Fibroblast of skin of right quadriceps (primary cell): ENCODE measurements around the gene GTF3A.
A peak's percentile ranks its signal among the peaks of the same experiment; 100 is the strongest.

Source experiments
- DNase-seq: peaks from one replicate; pipeline ENCODE4 v3.0.0-alpha.2; 2013

Gene GTF3A

DNA sequence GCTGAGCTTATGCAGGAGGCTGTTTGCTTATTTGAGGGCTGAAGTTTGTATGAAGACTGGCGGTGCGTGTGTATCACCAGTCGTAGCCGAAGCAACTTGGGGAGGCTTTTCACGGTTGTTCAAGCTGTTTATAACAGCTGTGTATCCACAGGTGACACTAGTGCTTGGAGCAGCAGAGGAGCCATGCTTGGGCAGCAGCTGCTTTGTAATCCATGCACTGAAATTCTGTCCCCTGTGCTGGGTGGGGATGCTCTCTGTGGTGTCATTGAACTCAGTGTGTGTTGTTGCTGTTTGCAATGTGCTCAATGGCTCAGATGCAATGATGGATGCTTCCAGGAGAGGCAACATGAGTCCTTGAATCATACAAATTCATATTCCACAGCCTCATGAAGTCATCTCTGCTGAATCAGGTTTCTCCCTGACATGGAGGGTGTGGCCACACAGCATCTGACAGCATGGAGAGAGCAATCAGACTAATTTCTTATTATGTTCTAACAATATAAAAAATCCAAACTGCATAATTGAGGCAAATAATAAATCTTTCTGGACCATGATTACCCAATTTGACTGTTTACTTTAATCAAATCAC is 18.8 kb upstream of the GTF3A start:
- DNase-seq: no peak

DNA sequence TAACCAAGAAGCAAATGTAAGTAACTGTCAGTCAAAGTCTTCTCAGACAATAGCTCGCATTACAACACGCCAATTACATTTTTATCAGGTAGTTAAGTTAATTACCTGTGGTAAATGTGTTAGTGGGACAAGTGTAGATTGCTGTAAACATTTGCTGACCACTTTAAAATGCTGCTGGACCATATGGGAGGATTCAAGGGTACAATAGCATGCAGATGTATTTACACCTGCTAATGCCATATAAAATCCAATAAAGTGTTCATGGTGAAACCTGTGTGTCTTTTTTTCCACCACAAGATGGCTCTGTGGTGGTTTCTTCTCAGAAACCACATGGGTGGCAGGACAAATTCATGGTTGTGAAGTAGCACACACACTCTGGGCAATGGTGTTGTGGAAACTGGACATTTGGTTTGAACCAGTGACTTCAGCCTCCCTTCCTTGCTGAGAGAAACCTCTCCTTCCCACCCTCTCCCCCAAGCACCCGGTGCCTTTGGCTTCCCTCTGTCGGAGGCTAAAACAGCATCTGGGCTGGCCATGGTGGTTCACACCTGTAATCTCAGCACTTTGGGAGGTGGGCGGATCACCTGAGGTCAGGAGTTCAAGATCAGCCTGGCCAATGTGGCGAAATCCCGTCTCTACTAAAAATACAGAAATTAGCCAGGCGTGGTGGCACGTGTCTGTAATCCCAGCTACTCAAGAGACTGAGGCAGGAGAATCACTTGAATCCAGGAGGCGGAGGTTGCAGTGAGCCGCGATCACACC is 18.1 kb upstream of the GTF3A start:
- peak; percentile 16 for DNase-seq

DNA sequence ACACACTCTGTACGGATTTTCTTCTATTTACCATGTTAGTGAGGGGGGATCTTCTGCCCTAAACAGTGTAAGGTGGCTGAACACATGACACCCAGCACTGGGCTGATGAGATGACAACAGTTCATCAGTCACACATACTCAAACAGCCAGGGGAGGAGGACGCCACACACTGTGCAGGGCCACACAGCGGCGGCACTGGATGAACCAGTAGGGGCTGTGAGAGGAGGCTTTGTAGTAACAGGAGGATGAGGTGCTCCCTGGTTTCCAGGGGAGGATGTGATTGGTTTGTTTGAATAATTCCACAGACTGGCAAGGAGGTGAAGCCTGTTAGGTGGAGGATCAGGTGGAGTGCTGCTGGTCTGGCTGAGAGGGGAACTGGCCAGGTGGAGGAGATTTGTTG is 16.3 kb upstream of the GTF3A start:
- no peak for DNase-seq

DNA sequence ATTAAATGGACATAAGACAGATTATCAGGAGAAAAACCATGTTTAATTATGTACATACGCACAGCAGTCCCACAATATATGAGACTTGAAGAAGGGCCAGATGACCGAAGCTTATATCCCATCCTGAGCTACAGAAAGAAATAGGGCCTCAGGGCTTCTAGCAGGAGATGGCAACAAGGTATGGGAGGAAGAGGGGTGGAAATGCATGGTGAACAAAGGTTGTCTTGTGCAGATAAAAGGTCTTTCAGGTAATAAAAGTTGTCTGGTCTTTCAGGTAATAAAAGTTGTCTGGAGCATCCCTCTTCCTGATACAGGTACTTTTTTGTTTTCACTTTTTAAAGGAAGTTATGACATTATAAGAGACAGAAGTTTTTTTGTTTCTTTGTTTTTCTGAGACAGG is 15.4 kb upstream of the GTF3A start:
- no peak for DNase-seq

DNA sequence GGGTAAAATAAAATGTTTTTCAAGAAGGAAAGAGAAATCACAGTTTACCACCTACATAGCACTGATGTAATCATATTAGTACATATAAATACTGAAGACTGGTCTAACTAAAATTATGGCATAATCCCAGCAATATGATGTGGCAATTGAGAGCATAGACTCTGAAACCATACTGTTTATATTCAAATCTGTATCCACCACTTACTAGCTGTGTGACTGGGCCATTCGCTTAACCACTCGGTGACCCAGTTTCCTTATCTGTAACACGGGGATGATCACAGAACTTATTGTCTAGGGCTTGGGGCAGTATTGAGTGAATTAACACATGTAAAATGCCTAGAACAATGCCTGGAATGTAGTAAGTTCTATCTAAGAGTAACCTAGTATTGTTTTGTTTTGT is 13.1 kb upstream of the GTF3A start:
- DNase-seq: no peak

DNA sequence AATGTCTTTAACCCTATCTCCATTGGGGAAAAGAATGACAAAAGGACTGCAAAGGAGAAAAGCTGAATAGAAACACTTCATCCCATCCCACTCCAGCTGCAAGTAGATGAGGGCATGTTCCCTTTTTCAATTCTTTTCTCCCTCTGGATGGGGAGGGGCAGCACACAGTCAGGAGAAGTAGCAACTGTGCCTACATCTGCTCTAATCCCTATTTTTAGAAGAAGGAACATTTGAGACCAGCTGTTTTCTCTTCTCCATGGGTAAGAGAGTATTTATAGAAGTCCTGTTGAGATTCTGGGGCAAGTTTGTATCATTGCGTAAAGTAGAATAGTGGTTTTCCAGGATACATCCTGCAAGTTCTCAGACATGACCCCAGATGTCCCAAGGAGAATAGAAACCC is 9.3 kb upstream of the GTF3A start:
- DNase-seq: no peak

DNA sequence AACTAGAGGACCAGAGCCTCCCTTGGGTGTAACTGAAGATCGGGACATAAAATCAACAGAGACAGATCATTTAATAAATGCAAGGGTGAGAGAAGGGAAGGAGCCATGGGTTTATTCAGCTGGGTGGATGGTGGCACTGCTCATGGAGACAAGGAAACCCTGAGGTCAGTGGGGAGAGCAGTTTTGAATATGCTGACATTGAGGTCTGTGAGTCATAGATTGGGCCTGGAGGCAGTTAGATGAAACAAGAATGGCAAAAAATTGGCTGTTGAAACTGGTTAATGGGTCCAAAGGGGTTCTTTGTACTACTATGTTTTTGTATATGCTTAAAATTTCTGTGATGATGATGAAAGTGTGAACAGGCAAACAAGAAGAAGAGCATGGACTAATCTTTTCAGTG is 5.1 kb upstream of the GTF3A start:
- DNase-seq: no peak

DNA sequence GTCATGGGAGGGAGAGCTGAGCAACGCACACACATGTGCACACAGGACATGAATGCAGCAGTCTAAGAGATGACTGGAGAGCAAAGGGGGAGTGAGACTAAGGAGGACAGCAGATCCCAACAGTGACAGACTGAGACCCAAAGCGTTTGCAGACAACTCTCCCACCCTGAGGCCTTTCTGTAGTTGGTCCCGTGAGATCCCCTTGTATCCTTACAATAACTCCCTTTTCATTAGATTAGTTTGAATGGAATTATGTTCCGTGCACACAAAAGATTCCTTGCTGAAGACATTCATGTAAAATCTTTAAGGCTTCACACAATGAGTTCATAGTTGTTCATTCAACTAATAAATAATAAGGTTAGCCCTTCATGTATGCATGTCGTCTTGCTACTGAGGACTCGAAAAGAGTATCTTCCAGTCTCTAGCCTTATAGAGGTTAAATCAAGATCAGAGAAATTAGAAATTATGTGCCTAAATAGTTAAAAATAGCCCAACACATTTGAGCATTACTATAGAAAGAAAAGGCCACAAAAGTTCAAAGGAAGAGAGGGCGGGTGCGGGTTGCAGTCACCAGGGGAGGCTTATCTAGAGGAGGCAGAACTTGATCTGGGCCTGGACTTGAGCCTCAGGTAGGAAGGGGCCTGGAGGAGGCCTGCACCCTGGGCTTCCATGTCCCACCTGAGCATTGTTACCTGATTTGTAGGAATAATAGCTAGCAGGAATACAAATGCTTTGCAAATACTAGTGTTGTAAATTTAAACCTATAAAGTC is 3.1 kb upstream of the GTF3A start:
- DNase-seq: no peak

DNA sequence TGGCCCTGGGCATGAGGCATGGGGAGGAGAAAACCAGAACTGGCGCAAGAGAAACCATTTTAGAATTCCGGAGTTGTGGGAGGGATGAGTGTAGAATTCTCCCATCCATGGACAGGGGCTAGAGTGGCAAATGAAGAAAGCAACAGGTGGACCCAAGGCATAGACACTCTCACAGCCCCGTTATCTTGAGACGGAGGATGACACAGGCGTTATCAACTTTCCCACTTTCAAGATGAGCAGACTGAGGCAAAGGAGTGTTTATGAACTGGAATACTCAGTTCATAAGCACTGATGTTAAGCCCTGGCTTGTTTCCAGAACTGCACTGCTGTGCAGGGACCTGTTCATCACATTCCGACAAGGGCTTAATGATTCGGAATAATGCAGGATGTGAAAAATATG is 1.1 kb upstream of the GTF3A start:
- no peak for DNase-seq

DNA sequence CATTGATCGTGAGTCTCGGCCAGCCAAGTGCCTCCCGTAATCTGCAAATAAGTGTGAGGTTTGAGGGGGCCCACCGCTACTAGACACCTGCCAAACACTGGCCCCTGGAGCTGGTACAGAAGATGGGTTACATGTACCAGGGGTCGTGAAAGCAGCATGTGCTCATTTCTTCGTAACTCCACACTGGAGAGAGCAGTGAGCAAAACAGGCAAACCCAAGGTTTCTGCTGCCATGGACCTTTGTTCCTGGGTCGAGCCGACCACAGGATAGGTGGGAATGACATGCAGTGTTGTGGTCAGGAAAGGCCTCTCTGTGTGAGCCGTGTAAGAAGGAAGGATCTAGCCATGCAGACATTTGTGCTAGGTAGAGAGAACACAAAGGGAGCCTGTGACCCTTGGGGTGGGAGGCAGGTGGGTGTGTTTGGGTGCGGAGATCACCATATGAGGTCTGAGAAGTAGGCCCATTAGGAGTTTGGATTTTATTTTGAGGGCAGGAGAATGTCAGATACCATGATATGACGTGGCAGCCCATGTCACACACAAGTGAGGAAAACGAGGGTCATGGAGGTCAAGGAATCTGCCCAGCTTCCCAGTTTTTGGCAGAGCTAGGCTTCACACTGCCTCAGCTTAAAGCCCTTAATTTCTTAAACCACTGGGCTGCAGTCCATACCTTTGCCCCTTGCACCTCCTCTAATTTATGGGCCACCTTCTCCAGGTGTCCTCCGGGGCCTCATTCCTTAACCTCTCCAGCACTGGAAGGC is 919 bp downstream of the GTF3A start:
- DNase-seq: no peak

DNA sequence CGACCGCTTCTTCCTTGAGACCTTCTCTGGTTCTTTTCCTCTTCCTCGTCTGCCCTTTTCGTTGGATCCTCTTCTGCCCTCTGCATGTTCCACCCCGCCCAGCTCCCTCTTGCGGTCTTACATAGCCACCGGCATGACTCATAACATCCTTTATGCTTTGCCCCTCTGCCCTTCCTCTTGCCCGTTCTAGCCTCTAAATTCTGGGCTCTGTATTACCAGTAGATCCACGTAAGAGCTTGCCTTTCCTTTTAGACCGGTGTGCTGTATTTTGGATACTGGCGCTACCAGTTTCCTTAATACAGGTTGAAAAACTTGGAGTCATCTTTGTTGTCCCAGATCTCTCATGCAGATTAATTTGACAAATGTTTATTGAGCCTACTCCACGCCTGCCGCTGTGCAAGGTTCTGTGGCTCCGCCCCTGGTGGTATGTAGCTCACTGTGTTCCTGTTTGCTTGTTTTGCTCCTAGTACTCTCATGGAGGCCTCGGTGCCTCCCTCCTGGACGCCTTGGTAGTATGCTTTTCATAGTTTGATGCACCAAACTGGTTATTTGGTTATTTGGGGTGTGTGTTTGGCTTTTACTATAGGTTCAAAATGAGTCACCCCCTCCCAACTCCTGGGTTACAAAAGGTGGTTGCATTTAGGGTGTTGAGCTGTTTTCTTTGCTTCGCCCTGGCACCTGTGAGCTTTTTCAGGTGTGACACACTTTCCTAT is 1.7 kb downstream of the GTF3A start:
- peak; percentile 62 for DNase-seq

DNA sequence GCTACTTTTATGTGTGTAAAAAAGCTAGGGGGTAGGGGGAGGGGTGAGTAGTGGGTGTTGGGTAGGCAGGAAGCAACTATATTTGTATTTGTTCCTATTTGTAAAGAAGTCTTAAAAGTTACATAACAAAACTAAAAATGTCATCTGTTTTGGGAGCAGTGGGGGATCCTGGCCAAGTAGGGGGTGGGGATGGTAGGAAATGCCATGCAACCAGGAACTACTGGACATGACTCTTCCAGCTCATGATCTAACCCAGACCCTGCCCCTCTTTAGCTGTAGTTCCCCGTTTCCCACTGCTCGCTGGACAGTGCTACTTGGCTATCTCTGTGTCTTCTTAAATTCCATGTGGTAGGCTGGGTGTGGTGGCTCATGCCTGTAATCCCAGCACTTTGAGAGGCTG is 3.2 kb downstream of the GTF3A start:
- no peak for DNase-seq

DNA sequence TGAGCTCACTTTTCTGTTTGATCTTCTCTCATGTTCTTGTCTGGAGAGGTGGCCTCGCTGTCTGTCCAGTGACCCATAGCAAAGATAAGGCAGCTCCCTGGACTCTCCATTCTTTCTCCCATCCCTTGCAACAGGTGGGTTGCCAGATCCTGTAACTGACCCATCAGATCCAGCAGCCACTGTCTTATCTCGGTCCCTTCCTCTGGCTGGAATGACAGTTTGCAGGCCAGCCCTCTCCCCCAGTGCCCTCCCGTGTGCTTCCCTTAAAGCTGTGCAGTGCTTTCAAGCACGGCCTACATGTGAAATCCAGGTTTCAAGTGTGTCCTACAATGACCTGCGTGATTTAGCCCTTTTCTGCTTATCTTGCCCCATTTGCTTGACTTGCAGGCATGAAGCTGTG is 3.7 kb downstream of the GTF3A start:
- DNase-seq: no peak

DNA sequence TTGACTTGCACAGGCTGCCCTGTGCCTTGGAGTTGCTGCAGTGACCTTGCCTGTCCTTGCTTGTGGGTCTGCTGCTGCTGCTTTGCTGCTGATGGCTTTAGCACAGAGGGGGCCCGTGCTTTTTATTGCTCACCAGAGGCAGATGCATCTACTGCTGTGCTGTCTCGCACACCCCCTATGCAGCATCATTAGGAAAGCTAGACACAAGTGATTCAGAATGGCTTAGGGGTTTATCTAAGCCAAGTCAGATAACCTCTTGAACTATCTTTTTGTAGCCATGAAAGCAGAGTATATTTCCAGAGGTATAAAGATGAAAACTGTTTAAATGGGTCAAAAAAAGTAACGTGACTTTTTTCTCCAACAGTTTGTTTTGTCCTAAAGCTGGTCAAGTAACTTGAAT is 7.8 kb downstream of the GTF3A start:
- no peak for DNase-seq

DNA sequence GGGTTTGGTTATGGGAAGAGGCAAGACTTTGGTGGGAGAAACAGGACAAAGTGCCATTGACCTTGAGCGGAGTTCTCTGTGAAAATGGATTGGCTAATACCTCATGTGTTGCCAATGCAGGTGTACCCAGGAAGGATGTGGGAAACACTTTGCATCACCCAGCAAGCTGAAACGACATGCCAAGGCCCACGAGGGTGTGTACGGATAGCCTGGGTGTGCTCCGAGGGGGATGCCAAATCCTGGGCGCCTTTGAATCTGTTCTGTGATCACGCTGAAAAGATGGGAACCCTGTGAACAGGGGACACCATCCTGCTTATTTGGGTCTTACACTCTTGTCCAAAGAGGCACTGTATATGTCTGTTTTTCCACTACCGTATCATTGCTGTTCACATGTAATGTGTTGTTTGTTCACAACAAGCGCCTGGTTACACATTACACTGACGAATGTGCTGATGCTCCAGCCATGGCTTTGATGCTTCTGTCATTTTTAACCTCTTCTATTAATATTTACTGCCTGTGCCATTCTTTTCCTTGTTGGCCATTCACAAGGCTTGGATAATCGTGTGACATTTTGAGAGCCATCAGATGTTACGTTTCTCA is 8.3 kb downstream of the GTF3A start:
- no peak for DNase-seq

DNA sequence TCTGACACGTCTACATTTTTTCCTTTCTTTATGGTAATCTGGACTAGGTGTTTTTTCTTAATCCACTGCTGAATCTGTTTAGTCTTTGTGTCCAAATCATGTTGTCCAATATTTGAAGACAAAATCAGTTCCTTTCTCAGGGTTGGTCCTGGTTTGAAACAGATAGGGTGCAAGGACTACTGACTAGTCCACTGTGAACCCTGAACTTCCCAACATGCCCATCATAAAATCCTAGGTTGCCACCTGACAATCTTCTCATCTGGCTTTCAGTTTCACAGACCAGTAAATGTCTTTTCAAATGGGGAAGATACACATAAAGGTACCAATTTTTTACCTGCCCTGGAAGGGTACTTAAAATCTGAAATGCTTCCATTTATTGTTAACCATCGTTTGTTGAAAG is 12.7 kb downstream of the GTF3A start:
- DNase-seq: no peak

DNA sequence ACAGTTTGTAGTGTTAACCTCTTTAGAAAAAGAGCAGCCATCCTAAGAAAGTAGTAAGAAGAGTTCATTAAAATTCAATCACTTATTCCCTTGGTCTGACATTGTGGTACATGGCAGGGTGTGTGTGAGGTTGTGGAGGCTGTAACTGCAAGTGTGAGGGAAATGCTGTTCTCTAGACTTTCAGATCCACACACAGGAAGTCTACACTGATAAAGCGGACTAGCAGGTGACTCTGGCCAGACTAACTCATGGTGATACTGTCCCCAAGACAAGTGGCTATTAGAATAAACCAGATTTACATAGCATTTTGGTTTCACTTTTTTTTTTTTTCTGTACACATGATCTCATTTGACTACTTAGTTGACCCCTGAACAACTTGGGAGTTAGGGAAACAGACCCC is 16.0 kb downstream of the GTF3A start:
- no peak for DNase-seq

DNA sequence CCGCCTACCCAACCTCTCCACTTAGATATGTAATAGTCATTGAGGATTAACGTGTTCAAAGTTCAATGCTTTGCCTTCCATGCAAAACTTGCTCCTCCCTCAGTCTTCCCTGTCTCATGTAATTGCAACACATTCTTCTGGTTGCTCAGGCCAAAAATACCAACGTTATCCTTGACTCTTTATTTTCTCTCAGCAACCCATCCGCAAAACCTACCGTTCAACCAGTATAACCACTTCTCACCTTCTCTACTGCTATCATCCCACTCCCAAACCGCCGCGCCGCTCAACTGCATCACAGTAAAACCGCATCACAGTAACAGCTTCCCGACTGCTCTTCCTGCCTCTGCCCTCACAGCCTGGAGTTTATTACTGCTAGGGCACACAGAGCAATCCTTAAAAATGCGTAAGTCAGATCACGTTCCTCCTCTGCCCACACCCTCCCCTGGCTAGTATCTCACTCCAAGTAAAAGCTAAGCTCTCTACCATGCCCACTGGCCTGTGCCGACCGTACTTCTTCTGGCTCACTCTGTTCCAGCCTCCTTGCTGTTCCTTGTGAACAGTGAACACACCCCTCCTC is 17.7 kb downstream of the GTF3A start:
- no peak for DNase-seq

DNA sequence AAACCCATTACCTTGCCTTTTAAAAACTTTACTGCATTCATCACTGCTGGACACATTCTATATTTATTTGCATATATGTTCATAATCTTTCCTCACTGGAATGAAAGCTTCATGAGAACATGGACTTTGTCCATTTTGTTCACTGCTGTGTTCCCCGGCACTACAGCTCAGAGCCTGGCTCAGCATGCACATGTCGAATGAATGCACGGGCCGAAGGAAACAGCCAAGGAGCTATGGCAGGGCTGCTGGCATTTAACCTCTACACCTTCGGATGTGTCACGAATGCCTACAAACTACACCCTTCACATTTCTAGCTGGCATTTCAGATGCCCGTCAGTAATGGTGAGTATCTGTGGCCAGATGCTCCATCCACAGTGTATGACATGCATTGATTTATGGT is 18.4 kb downstream of the GTF3A start:
- DNase-seq: no peak

DNA sequence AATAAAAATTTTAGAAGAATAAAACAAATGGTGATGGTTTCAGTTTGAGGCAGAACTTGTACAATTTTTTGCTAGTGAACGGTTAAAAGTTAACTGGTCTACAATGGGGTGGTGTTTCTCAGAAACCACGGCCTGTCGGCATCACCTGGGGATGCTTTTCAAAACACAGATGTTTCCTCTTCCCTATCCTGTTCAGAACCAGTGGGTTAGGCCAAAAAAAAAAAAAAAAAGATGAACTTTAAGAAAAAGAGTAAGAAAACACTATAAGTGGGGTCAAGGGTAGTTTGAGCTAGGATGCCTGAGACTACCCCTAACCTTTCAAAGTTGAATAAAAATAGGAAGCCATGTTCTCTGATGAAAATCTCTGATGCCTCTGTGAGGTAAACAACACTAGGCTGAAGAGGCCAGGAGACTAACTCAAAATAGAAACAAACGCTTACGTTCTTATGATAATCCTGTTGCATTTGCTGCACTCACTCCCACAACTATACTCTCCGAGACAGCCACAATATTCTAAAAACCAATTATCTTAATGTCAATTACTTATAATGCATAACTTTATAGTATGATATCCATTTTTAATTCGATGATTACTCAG is 22.7 kb downstream of the GTF3A start:
- DNase-seq: no peak

DNA sequence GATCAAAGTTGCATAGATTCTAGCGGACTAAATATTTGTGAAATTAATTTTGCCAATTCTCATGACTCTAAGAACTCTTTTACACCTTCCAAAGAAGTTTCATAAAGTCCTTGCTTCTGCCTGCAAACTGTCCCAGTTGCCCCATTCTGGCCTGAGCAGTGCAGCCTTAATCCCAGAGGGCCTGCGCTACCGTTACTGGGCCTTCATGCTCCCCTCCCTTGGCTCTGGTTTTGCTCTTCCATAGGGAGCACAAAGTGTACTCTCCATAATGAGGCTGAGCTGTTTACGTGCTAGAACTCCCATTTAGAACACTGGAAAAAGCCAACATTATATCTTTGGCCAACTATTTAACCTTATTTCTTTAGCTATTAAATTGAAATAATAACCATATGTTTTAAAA is 23.9 kb downstream of the GTF3A start:
- no peak for DNase-seq
